HG03175 (cell line): ENCODE measurements around the gene PRR16.

Experiments
- ATAC-seq: cut with Tn5 transposase; IDR thresholded peaks from one replicate; pipeline ENCODE4 v1.9.1; 2021; ENCODE audit warnings: mild to moderate bottlenecking, moderate library complexity; ENCODE audit not compliant: unreplicated experiment

Gene PRR16

DNA sequence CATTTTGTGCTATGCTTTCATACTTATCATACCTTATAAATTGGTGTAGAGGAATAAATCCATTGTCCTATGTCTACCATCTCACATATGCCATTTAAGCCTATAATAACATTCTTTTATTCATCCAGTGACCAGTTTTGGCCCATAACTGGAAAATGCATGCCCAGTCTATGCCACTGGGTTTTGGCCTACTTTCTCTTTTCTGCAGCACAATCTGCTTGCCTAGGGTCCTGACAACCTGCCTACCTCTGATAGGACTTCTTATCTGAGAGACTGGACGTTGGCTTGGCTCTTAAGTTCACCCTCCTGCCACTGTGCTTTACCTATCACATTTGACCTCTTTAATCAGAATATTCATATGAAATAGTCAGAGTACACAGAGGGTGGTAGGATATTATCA, 103.0 kb downstream of the PRR16 start:
- ATAC-seq, result no peak

- ATAC-seq, result no peak
Observed at GRCh38 chr5:120567921-120568320, 103.8 kb downstream of the PRR16 start.

- no peak for ATAC-seq
Observed at GRCh38 chr5:120568711-120569110, 104.6 kb downstream of the PRR16 start.

- no peak for ATAC-seq
Observed at GRCh38 chr5:120576588-120576987, 112.5 kb downstream of the PRR16 start.

GRCh38 chr5:120582635-120583034, 118.5 kb downstream of the PRR16 start:
- ATAC-seq, result no peak

GRCh38 chr5:120586646-120587045, 122.5 kb downstream of the PRR16 start:
- ATAC-seq, result no peak

- ATAC-seq, result no peak
Observed at GRCh38 chr5:120591911-120592310, 127.8 kb downstream of the PRR16 start.

GRCh38 chr5:120599576-120599975, 135.5 kb downstream of the PRR16 start:
- no peak for ATAC-seq

- no peak for ATAC-seq
Observed at GRCh38 chr5:120600639-120601038, 136.5 kb downstream of the PRR16 start.

GRCh38 chr5:120602033-120602432, 137.9 kb downstream of the PRR16 start:
- no peak for ATAC-seq

GRCh38 chr5:120604884-120605283, 140.8 kb downstream of the PRR16 start:
- no peak for ATAC-seq

- no peak for ATAC-seq
Observed at GRCh38 chr5:120605325-120606079, 141.4 kb downstream of the PRR16 start.

- ATAC-seq, result no peak
Observed at GRCh38 chr5:120609570-120609969, 145.5 kb downstream of the PRR16 start.

DNA sequence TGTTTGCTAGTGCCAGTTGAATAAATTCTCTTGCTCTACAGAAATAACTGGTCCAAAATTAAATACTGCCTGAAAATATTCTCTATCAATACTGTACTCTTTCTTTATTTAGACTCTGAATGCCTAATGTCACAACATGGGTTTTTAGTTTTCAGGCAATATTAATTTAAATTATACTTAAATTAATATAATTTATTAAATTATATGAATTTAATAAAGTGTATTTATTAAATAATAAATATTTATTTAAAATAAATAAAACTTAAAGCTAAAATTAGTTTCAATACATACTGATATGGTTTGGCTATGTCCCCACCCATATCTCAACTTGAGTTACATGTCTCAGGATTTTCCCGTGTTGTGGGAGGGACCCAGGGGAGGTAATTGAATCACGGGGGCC, 146.0 kb downstream of the PRR16 start:
- ATAC-seq, result no peak

- no peak for ATAC-seq
Observed at GRCh38 chr5:120613729-120614128, 149.6 kb downstream of the PRR16 start.

DNA sequence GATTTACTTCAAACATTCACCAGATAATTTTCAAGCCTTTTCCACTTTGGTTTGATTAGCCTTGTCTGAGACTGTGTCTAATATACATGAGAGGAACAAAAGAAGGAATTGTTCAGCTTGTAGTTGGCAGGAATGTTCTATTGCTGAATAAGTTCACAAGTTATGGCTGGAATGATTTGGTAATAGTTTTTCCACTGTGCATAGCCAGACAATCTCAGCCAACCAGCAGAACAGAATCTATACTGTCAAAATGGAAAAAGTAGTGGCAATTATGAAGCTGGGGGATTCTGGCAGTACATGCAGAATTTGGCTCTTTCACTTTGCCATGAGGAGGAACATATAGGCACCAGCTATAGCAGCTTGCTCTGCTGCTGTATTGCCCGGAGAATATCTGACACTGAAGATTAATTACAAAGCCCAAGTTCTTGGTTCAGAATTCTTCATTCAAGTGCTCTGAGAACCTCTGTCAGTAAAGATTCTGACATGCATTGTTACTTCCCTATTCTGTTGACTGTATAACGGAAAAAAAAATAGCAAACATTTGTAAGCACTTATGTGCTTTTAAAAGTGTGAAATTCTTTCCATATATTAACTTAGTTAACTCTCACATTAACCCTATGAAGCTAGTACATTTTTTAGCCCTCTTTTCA, 150.6 kb downstream of the PRR16 start:
- no peak for ATAC-seq

- no peak for ATAC-seq
Observed at GRCh38 chr5:120615967-120616645, 152.0 kb downstream of the PRR16 start.

DNA sequence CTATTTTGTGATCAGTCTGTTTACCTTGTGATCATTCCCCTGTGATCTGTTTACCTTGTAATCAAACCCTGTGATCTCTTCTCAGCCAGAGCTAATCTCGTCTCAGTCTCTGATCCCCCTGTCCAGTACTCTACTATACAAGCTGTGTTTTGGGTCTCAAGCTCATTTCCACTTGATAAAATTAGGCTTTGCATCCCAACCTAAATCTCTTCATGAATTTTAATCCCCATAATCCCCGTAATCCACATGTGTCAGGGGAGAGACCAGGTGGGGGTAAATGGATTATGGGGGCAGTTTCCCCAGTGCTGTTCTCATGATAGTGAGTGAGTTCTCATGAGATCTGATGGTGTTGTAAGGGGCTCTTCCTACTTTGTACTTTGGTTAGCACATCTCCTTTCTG, 157.2 kb downstream of the PRR16 start:
- ATAC-seq, result no peak

DNA sequence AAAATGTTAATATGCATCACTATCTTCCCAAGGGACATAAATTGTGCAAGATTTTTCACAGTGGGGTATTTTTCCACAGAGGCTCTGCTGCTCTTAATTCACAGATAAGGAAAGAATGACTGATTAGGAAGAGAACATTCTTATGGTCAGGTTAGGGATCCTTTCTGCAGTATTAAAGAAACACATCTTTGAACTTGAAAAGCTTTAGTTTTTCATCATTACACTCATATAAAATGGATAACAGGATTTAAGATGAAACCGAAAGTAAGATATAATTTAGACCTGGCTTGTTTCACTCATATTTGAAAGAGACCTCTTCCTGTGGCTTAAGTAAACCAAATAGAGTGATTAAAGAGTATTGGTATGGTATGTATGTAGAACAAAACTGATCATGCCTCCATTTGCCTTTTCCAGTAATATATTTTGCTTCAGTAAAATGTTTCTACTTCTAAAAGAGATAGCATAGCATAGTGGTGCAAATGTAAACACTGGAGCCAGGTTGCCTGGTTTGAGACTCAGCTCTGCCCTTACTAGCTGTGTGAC, 160.0 kb downstream of the PRR16 start:
- peak; percentile 39 for ATAC-seq

- no peak for ATAC-seq
Observed at GRCh38 chr5:120628156-120628555, 164.1 kb downstream of the PRR16 start.

- ATAC-seq, result no peak
Observed at GRCh38 chr5:120630550-120630949, 166.4 kb downstream of the PRR16 start.

DNA sequence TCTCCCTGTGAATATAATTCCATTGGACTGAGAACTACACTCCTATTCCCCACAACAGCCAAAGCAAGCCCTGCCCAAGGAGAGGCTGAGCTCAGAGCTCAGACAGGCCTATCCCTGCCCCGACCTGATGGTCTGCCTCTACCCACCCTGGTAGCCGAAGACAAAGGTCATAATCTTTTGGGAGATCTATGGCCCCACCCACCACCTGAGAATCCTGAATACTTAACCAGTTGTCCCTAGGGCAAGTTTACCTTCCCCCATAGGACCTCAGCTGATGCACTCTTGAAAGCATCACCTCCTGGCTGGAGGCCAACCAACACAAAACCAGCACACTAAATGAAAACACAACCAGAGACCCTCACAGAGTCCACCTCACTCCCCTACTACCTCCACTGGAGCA, 167.5 kb downstream of the PRR16 start:
- no peak for ATAC-seq
